Measurements from ENCODE around the gene LPP.

Gene LPP

DNA sequence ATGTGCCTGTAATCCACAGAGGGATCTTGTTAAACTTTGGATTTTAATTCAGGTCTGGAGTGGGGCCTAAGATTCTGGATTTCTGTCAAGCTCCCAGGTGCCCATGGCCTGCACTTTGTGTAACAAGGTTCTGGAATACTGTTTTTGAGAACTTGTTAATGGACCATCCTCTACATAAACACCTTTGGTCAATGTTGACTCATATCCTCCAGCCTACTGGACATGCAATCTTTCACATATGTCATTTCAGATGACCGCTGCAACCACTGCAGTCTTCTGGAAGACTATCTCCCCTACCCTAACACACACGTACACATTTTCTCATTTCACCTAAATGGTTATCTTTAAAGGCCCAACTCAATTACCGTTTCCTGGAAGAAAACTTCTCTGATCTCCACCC is 715.7 kb downstream of the LPP start:
- no peak overlapping the region for H3K4me3 ChIP-seq
- no peaks in the 10 kb centered on the region for H3K36me3 ChIP-seq (ENCODE audit: insufficient read depth, low read length)
- no peaks in the 10 kb centered on the region for H3K9me3 ChIP-seq (ENCODE audit: low read depth, low read length)
- H3K9ac ChIP-seq (ENCODE audit: insufficient read length), result no peak overlapping the region
- DNase-seq (ENCODE audit: low read depth, low spot score), result no peak
- H3K27ac ChIP-seq, result no peak overlapping the region
- TF ChIP-seq POLR2AphosphoS5 (IDR thresholded peaks at IDR 0.05; ENCODE audit: borderline replicate concordance, low read depth, low read length) (no peak), FOXP2 (optimal IDR thresholded peaks at IDR 0.05; ENCODE audit: control extremely low read depth, extremely low read length, insufficient read depth) (no peak), EZH2 (IDR thresholded peaks at IDR 0.05) (no peak)

DNA sequence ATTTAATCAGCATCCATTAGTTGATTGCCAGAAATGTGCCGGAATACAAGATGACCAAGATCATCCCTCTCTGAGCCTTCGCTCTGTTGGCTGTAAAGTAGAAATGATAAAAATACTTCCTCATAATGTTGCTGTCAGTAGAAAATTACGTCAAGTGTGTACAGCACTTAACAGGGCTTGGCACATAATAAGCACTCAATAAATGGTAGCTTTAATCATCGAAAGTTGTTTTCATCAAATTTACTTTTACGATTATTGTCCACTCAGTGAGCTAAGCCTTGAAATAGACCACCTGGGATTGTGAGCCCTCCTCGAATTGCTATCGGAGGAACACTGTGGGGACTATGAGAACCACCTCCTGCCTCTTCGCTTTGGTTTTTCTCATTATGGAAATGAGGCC is 716.5 kb downstream of the LPP start:
- Histone ChIP-seq H3K9me3 (ENCODE audit: low read depth, low read length) (no peaks in the 10 kb centered on the region), H3K27ac (no peak overlapping the region), H3K9ac (ENCODE audit: insufficient read length) (no peak overlapping the region), H3K4me3 (no peak overlapping the region), H3K36me3 (ENCODE audit: insufficient read depth, low read length) (no peaks in the 10 kb centered on the region)
- TF ChIP-seq EZH2 (IDR thresholded peaks at IDR 0.05) (no peak), POLR2AphosphoS5 (IDR thresholded peaks at IDR 0.05; ENCODE audit: borderline replicate concordance, low read depth, low read length) (no peak), FOXP2 (optimal IDR thresholded peaks at IDR 0.05; ENCODE audit: control extremely low read depth, extremely low read length, insufficient read depth) (no peak)
- DNase-seq (ENCODE audit: low read depth, low spot score), result no peak

DNA sequence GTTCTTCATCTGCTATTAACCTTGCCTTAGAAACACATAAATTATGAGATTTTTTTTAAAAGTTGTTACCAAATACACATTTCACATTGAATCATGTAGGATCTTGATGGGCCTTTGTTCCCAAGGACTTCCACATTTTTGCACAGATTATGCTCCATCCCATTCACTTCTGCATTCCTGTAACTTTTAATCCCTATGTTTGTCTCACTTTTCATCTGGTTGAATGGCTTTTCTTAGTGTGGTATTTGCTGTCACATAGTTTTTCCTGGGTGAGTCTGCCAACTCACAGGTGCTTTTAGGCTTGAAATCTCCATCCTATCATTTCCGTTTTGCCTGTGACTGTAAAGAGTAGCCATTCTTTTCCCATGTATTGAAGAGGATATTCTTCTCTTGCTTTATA is 720.6 kb downstream of the LPP start:
- Histone ChIP-seq H3K36me3 (ENCODE audit: insufficient read depth, low read length) (no peaks in the 10 kb centered on the region), H3K27ac (no peak overlapping the region), H3K4me3 (no peak overlapping the region), H3K9ac (ENCODE audit: insufficient read length) (no peak overlapping the region), H3K9me3 (ENCODE audit: low read depth, low read length) (no peaks in the 10 kb centered on the region)
- TF ChIP-seq EZH2 (IDR thresholded peaks at IDR 0.05), result no peak
- no peak for TF ChIP-seq FOXP2 (optimal IDR thresholded peaks at IDR 0.05; ENCODE audit: control extremely low read depth, extremely low read length, insufficient read depth)
- TF ChIP-seq POLR2AphosphoS5 (IDR thresholded peaks at IDR 0.05; ENCODE audit: borderline replicate concordance, low read depth, low read length), result no peak
- DNase-seq (ENCODE audit: low read depth, low spot score), result no peak

DNA sequence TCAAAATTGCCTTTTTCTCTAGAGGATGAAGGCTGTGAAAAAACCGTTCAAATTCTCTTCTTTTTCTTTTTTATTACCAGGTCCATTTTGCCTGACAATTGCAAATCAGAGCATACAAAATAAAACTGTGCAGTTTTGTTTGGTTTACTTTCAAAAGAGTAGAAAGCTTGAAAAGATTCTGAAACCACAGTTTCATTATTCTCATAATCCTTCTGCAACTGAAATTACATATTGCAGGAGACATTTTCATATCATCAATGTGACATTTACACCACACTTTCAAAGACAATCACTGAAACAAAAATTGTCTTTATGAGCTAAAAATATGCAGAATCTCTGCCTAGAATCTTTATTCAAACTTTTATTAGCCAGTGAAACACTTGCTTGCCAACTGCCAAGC is 721.5 kb downstream of the LPP start:
- Histone ChIP-seq H3K9ac (ENCODE audit: insufficient read length) (no peak overlapping the region), H3K27ac (peak overlapping the region; percentile 32), H3K4me3 (no peak overlapping the region), H3K36me3 (ENCODE audit: insufficient read depth, low read length) (no peaks in the 10 kb centered on the region), H3K9me3 (ENCODE audit: low read depth, low read length) (no peaks in the 10 kb centered on the region)
- no peak for DNase-seq (ENCODE audit: low read depth, low spot score)
- no peak for TF ChIP-seq POLR2AphosphoS5 (IDR thresholded peaks at IDR 0.05; ENCODE audit: borderline replicate concordance, low read depth, low read length)
- TF ChIP-seq EZH2 (IDR thresholded peaks at IDR 0.05), result no peak

DNA sequence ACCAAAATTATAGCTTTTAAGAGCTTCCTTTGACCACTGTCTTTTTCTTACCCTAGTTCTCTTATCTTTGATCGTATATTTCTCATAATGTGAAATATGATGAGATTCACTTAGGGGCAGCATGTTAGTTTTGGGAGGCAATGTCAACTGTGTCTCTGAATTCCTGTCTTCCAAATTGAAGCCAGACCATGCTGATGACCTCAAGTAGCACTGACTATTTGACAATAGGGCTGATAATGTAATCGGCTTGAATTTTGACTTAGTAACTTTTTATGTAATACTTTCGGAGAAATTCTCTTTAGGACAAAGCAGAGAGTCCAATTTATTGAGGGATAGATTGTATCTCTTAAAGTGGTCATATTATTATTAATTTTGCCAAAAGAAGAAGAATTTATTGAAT is 722.4 kb downstream of the LPP start:
- no peaks in the 10 kb centered on the region for H3K9me3 ChIP-seq (ENCODE audit: low read depth, low read length)

DNA sequence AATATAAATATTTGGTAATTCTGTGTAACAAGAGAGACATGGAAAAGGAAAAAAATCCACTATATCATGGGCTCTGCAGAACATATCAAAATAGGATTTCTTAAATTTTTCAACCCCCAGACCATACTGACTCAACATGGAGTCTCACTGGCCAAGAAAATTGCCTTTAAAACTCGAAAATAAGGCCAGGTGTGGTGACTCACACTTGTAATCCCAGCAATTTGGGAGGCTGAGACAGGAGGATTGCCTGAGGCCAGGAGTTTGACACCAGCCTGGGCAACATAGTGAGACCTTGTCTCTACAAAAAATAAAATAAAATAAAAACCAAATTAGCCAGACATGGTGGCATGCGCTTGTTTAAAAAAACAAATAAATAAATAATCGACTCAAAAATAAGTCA is 723.4 kb downstream of the LPP start:
- Histone ChIP-seq H3K4me3 (no peak overlapping the region), H3K9me3 (ENCODE audit: low read depth, low read length) (no peaks in the 10 kb centered on the region), H3K27ac (no peak overlapping the region), H3K36me3 (ENCODE audit: insufficient read depth, low read length) (no peaks in the 10 kb centered on the region), H3K9ac (ENCODE audit: insufficient read length) (no peak overlapping the region)
- DNase-seq (ENCODE audit: low read depth, low spot score), result no peak
- TF ChIP-seq POLR2AphosphoS5 (IDR thresholded peaks at IDR 0.05; ENCODE audit: borderline replicate concordance, low read depth, low read length), result no peak
- TF ChIP-seq EZH2 (IDR thresholded peaks at IDR 0.05), result no peak
- TF ChIP-seq FOXP2 (optimal IDR thresholded peaks at IDR 0.05; ENCODE audit: control extremely low read depth, extremely low read length, insufficient read depth), result no peak

More for the DNA sequence above, 722.4 kb downstream of the LPP start:
- TF ChIP-seq EZH2 (IDR thresholded peaks at IDR 0.05) (no peak), FOXP2 (optimal IDR thresholded peaks at IDR 0.05; ENCODE audit: control extremely low read depth, extremely low read length, insufficient read depth) (no peak), POLR2AphosphoS5 (IDR thresholded peaks at IDR 0.05; ENCODE audit: borderline replicate concordance, low read depth, low read length) (no peak)
- no peak for DNase-seq (ENCODE audit: low read depth, low spot score)
- no peak overlapping the region for H3K9ac ChIP-seq (ENCODE audit: insufficient read length)
- H3K36me3 ChIP-seq (ENCODE audit: insufficient read depth, low read length), result no peaks in the 10 kb centered on the region
- H3K27ac ChIP-seq, result no peak overlapping the region
- no peak overlapping the region for H3K4me3 ChIP-seq

DNA sequence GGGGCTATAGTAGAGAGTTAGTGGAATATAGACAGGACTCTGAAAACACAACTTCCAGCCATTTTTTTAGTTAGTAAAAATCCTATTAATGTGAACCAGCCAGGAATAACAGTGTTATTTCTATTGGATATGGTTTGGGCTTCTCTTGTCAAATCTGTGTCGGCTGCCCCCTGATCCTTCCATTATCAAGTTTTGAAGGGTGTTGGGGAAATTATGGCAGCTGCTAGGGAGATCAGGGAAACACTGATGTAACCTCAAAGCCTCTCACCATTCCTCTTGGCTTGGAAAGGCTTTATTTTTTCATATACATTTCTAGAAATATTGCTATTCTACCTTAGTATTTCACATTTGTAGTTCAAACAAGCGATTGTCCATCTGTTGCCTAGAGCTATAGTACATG is 724.1 kb downstream of the LPP start:
- H3K4me3 ChIP-seq, result no peak overlapping the region
- H3K27ac ChIP-seq, result no peak overlapping the region
- no peak for DNase-seq (ENCODE audit: low read depth, low spot score)
- TF ChIP-seq FOXP2 (optimal IDR thresholded peaks at IDR 0.05; ENCODE audit: control extremely low read depth, extremely low read length, insufficient read depth) (no peak), EZH2 (IDR thresholded peaks at IDR 0.05) (no peak), POLR2AphosphoS5 (IDR thresholded peaks at IDR 0.05; ENCODE audit: borderline replicate concordance, low read depth, low read length) (no peak)
- H3K9ac ChIP-seq (ENCODE audit: insufficient read length), result no peak overlapping the region
- no peaks in the 10 kb centered on the region for H3K9me3 ChIP-seq (ENCODE audit: low read depth, low read length)
- no peaks in the 10 kb centered on the region for H3K36me3 ChIP-seq (ENCODE audit: insufficient read depth, low read length)

DNA sequence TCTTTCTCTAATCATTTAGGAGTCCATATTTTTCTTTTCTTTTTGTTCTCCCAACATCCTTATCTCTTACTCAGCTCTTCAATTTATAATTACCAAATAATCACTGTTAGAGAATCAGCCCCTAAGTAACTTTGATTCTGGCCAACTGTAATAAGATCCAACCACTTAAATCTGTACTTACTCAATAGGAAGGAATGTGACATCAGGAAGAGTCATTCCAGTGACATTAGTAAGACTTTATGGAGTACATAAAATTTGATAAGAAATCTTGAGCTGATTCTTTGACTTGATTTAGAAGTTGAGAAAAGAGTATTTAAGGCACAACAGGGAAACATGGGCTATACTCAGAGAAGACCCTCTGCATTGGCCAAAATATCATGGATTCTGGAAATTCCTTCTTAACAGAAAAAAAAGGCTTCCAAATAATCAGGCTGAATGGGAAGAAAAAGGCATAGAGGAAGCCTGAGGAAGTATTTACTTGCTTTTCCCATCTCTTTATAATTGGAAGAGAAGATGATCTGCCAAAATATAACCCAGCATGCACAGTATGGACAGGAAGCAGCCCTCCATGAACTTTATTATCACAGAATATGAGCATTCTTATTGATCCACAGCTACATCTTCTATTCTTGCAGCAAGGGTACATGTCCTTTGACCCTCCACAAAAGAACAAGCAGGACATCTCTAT is 728.1 kb downstream of the LPP start:
- Histone ChIP-seq H3K36me3 (ENCODE audit: insufficient read depth, low read length) (no peaks in the 10 kb centered on the region), H3K27ac (peak overlapping the region; percentile 17; the same call in 1 of the 2 replicates), H3K9me3 (ENCODE audit: low read depth, low read length) (no peaks in the 10 kb centered on the region), H3K9ac (ENCODE audit: insufficient read length) (no peak overlapping the region), H3K4me3 (no peak overlapping the region)
- no peak for TF ChIP-seq POLR2AphosphoS5 (IDR thresholded peaks at IDR 0.05; ENCODE audit: borderline replicate concordance, low read depth, low read length)
- no peak for TF ChIP-seq EZH2 (IDR thresholded peaks at IDR 0.05)
- TF ChIP-seq FOXP2 (optimal IDR thresholded peaks at IDR 0.05; ENCODE audit: control extremely low read depth, extremely low read length, insufficient read depth), result no peak
- no peak for DNase-seq (ENCODE audit: low read depth, low spot score)

Measured in SK-N-MC (cell line).